Stimulated activated naive B cell treated with anti-CD40 and anti-IgM and Interleukin-4, amounts not matched to agents 10 μg/mL and 1 μg/mL and 100 μg/mL, for 72 hours (primary cell): ENCODE data around the gene DIAPH1.

ENCODE experiments used
- ATAC-seq, 2 donors: fragments of 150-1000 bp; cut with Tn5 transposase; replicated peaks; 2 replicates each; pipeline ENCODE4 v1.10.0; 2021; ENCODE audit warnings: moderate library complexity in 1 of 2
- DNase-seq: peaks from one replicate; pipeline ENCODE4 v3.0.0; 2021
- H3K27ac Mint-ChIP-seq: one replicate; pipeline ENCODE4 v1.8.0; 2022; ENCODE audit warnings: mild to moderate bottlenecking, mixed read lengths
- H3K27me3 Mint-ChIP-seq, 2 donors: one replicate each; pipeline ENCODE4 v1.8.0; 2022; ENCODE audit warnings: mixed read lengths in 2 of 2
- H3K36me3 Mint-ChIP-seq, 2 donors: one replicate each; pipeline ENCODE4 v1.8.0; 2022; ENCODE audit warnings: mixed read lengths in 2 of 2, mild to moderate bottlenecking in 1 of 2
- H3K4me1 Mint-ChIP-seq, 2 donors: one replicate each; pipeline ENCODE4 v1.8.0; 2022; ENCODE audit warnings: mixed read lengths in 2 of 2, mild to moderate bottlenecking in 1 of 2
- H3K4me3 Mint-ChIP-seq, 2 donors: one replicate each; pipeline ENCODE4 v1.8.0; 2022; ENCODE audit warnings: mild to moderate bottlenecking in 2 of 2, mixed read lengths in 2 of 2, moderate library complexity in 1 of 2
- H3K9me3 Mint-ChIP-seq, 2 donors: one replicate each; pipeline ENCODE4 v1.8.0; 2022; ENCODE audit warnings: mixed read lengths in 2 of 2, mild to moderate bottlenecking in 1 of 2

Gene DIAPH1

GRCh38 chr5:141585594-141585993 is 33.2 kb downstream of the DIAPH1 start:
- no peak for DNase-seq
- Mint-ChIP-seq H3K4me3 (no peak overlapping the region), H3K27me3 (no peaks in the 10 kb centered on the region), H3K27ac (no peak overlapping the region), H3K4me1 (peaks cover 20 to 30% of the 10 kb centered on the region in 2 donors), H3K36me3 (peaks cover 31 to 64% of the 10 kb centered on the region in 2 donors), H3K9me3 (no peaks in the 10 kb centered on the region)
- ATAC-seq: peak in 1 of 2 donors; percentile 23

- Mint-ChIP-seq H3K27me3 (no peaks in the 10 kb centered on the region), H3K9me3 (no peaks in the 10 kb centered on the region), H3K4me1 (peaks cover 10 to 16% of the 10 kb centered on the region in 2 donors), H3K36me3 (peaks cover 45 to 65% of the 10 kb centered on the region in 2 donors), H3K27ac (no peak overlapping the region), H3K4me3 (no peak overlapping the region)
- DNase-seq (no peak), ATAC-seq (peak in 1 of 2 donors; percentile 51)
Observed at GRCh38 chr5:141574122-141574510, 44.7 kb downstream of the DIAPH1 start.

- Mint-ChIP-seq H3K27me3 (no peaks in the 10 kb centered on the region), H3K4me3 (no peak overlapping the region), H3K27ac (no peak overlapping the region), H3K9me3 (no peaks in the 10 kb centered on the region), H3K4me1 (peaks cover 10 to 16% of the 10 kb centered on the region in 2 donors), H3K36me3 (peaks cover 42 to 61% of the 10 kb centered on the region in 2 donors)
- ATAC-seq: no peak
- DNase-seq: no peak
Observed at GRCh38 chr5:141573489-141574121, 45.2 kb downstream of the DIAPH1 start.

GRCh38 chr5:141570655-141571054 is 48.1 kb downstream of the DIAPH1 start:
- Mint-ChIP-seq H3K36me3 (peaks cover 32 to 50% of the 10 kb centered on the region in 2 donors), H3K4me1 (peaks cover 16 to 22% of the 10 kb centered on the region in 2 donors), H3K27ac (peak overlapping the region; percentile 15), H3K9me3 (no peaks in the 10 kb centered on the region), H3K4me3 (no peak overlapping the region), H3K27me3 (no peaks in the 10 kb centered on the region)
- ATAC-seq (peak; percentile 22 to 55), DNase-seq (no peak)

GRCh38 chr5:141567513-141568117 is 51.2 kb downstream of the DIAPH1 start:
- Mint-ChIP-seq H3K36me3 (peaks cover 43 to 55% of the 10 kb centered on the region in 2 donors), H3K27me3 (no peaks in the 10 kb centered on the region), H3K4me3 (no peak overlapping the region), H3K9me3 (no peaks in the 10 kb centered on the region), H3K27ac (no peak overlapping the region), H3K4me1 (peaks cover 15 to 30% of the 10 kb centered on the region in 2 donors)
- no peak for DNase-seq
- ATAC-seq: no peak

GRCh38 chr5:141565826-141566570 is 52.8 kb downstream of the DIAPH1 start:
- H3K4me3 Mint-ChIP-seq: no peak overlapping the region
- peaks cover 12 to 21% of the 10 kb centered on the region in 2 donors for H3K4me1 Mint-ChIP-seq
- no peaks in the 10 kb centered on the region for H3K9me3 Mint-ChIP-seq
- ATAC-seq (no peak), DNase-seq (no peak)
- H3K27me3 Mint-ChIP-seq: no peaks in the 10 kb centered on the region
- H3K36me3 Mint-ChIP-seq: peaks cover 45 to 56% of the 10 kb centered on the region in 2 donors
- no peak overlapping the region for H3K27ac Mint-ChIP-seq

- H3K27ac Mint-ChIP-seq: peak overlapping the region; percentile 85
- H3K27me3 Mint-ChIP-seq: no peaks in the 10 kb centered on the region
- DNase-seq: peak; percentile 58
- no peaks in the 10 kb centered on the region for H3K9me3 Mint-ChIP-seq
- peaks cover 8 to 13% of the 10 kb centered on the region in 2 donors for H3K4me1 Mint-ChIP-seq
- H3K36me3 Mint-ChIP-seq: peaks cover 51 to 65% of the 10 kb centered on the region in 2 donors
- peak; percentile 94 to 96 for ATAC-seq
- no peak overlapping the region for H3K4me3 Mint-ChIP-seq
Observed at GRCh38 chr5:141564216-141564692, 54.5 kb downstream of the DIAPH1 start.

GRCh38 chr5:141560725-141561483 is 57.9 kb downstream of the DIAPH1 start:
- DNase-seq (no peak), ATAC-seq (no peak)
- H3K9me3 Mint-ChIP-seq: no peaks in the 10 kb centered on the region
- peaks cover 6 to 15% of the 10 kb centered on the region in 2 donors for H3K4me1 Mint-ChIP-seq
- H3K27me3 Mint-ChIP-seq: no peaks in the 10 kb centered on the region
- no peak overlapping the region for H3K27ac Mint-ChIP-seq
- peaks cover 49 to 75% of the 10 kb centered on the region in 2 donors for H3K36me3 Mint-ChIP-seq
- H3K4me3 Mint-ChIP-seq: no peak overlapping the region

- DNase-seq: no peak
- Mint-ChIP-seq H3K27ac (no peak overlapping the region), H3K27me3 (no peaks in the 10 kb centered on the region), H3K4me1 (peaks cover 6 to 11% of the 10 kb centered on the region in 2 donors), H3K4me3 (no peak overlapping the region), H3K9me3 (no peaks in the 10 kb centered on the region), H3K36me3 (peaks cover 43 to 69% of the 10 kb centered on the region in 2 donors)
- ATAC-seq: no peak
Observed at GRCh38 chr5:141560151-141560550, 58.6 kb downstream of the DIAPH1 start.

GRCh38 chr5:141559461-141559860 is 59.3 kb downstream of the DIAPH1 start:
- DNase-seq (no peak), ATAC-seq (no peak)
- Mint-ChIP-seq H3K4me1 (peaks cover 5 to 10% of the 10 kb centered on the region in 2 donors), H3K36me3 (peaks cover 42 to 66% of the 10 kb centered on the region in 2 donors), H3K27me3 (no peaks in the 10 kb centered on the region), H3K4me3 (no peak overlapping the region), H3K27ac (no peak overlapping the region), H3K9me3 (no peaks in the 10 kb centered on the region)

GRCh38 chr5:141558150-141558549 is 60.6 kb downstream of the DIAPH1 start:
- Mint-ChIP-seq H3K36me3 (peaks cover 37 to 59% of the 10 kb centered on the region in 2 donors), H3K9me3 (no peaks in the 10 kb centered on the region), H3K27ac (peak overlapping the region; percentile 56), H3K4me1 (peaks cover 4% of the 10 kb centered on the region in 2 donors), H3K4me3 (no peak overlapping the region), H3K27me3 (no peaks in the 10 kb centered on the region)
- DNase-seq (no peak), ATAC-seq (no peak)

GRCh38 chr5:141557681-141558136 is 61.1 kb downstream of the DIAPH1 start:
- Mint-ChIP-seq H3K27ac (peak overlapping the region; percentile 56), H3K4me3 (no peak overlapping the region), H3K4me1 (peaks cover 4% of the 10 kb centered on the region in 2 donors), H3K27me3 (no peaks in the 10 kb centered on the region), H3K36me3 (peaks cover 33 to 54% of the 10 kb centered on the region in 2 donors), H3K9me3 (no peaks in the 10 kb centered on the region)
- ATAC-seq: peak; percentile 63 to 69
- peak; percentile 27 for DNase-seq

GRCh38 chr5:141547921-141548320 is 70.9 kb downstream of the DIAPH1 start:
- DNase-seq (no peak), ATAC-seq (no peak)
- Mint-ChIP-seq H3K4me1 (peaks cover 5 to 13% of the 10 kb centered on the region in 2 donors), H3K36me3 (peaks cover 54 to 70% of the 10 kb centered on the region in 2 donors), H3K9me3 (peaks cover 6 to 14% of the 10 kb centered on the region in 2 donors), H3K27ac (no peak overlapping the region), H3K27me3 (no peaks in the 10 kb centered on the region), H3K4me3 (no peak overlapping the region)

GRCh38 chr5:141547488-141547887 is 71.3 kb downstream of the DIAPH1 start:
- ATAC-seq (no peak), DNase-seq (no peak)
- H3K4me1 Mint-ChIP-seq: peaks cover 5 to 13% of the 10 kb centered on the region in 2 donors
- no peak overlapping the region for H3K4me3 Mint-ChIP-seq
- H3K9me3 Mint-ChIP-seq: peaks cover 6 to 14% of the 10 kb centered on the region in 2 donors
- H3K36me3 Mint-ChIP-seq: peaks cover 54 to 73% of the 10 kb centered on the region in 2 donors
- no peaks in the 10 kb centered on the region for H3K27me3 Mint-ChIP-seq
- no peak overlapping the region for H3K27ac Mint-ChIP-seq
